Measurements from ENCODE around the gene OCSTAMP.

OCSTAMP gene

DNA sequence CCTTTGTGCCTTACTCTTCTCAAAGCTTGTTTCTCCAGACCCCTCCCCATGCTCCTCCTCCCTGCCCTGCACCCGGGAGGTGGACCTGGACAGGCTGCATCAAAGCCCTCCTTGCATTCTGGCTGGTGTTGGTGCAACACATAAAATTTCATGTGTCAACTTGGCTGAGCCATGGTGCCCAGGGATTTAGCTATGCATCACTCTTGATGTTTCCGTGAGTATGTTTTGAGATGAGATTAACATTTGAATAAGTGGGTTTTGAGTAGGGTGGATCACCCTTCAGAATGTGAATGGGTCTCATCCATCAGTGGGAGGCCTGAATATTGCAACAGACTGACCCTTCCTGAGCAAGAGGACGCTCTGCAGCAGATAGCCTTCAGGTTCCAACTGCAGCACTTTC lies 4.4 kb upstream of the OCSTAMP start:
- no peak overlapping the region for H3K4me3 ChIP-seq (replicated peaks; ENCODE audit: low read depth, low read length)
- no peak for DNase-seq (ENCODE audit: low read depth)

DNA sequence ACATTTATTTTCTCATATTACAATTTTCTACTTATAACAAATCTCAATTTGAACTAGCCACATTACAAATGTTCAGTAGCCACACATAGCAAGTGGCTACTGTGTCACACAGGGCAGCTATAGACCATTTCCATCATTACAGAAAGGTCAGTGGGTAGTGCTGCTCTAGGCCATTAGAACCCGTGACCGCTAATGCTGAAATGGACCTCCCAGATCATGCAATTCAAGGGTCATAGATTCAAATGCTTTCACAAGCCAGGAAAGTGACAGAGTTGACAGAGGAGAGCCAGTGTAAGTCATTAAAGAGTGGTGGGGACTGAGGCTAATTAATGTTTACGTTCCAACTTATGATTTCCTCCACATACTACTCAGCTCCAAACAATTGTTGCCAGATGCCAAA lies 3.5 kb upstream of the OCSTAMP start:
- DNase-seq (ENCODE audit: low read depth) = no peak
- no peak overlapping the region for H3K4me3 ChIP-seq (replicated peaks; ENCODE audit: low read depth, low read length)
- TF ChIP-seq, protein P1, sequence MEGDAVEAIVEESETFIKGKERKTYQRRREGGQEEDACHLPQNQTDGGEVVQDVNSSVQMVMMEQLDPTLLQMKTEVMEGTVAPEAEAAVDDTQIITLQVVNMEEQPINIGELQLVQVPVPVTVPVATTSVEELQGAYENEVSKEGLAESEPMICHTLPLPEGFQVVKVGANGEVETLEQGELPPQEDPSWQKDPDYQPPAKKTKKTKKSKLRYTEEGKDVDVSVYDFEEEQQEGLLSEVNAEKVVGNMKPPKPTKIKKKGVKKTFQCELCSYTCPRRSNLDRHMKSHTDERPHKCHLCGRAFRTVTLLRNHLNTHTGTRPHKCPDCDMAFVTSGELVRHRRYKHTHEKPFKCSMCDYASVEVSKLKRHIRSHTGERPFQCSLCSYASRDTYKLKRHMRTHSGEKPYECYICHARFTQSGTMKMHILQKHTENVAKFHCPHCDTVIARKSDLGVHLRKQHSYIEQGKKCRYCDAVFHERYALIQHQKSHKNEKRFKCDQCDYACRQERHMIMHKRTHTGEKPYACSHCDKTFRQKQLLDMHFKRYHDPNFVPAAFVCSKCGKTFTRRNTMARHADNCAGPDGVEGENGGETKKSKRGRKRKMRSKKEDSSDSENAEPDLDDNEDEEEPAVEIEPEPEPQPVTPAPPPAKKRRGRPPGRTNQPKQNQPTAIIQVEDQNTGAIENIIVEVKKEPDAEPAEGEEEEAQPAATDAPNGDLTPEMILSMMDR (IDR thresholded peaks at IDR 0.05; ENCODE audit: low read length, missing control alignments) = no peak

More for the DNA sequence above, 4.4 kb upstream of the OCSTAMP start:
- TF ChIP-seq, protein P1 (IDR thresholded peaks at IDR 0.05; ENCODE audit: low read length, missing control alignments) = no peak

DNA sequence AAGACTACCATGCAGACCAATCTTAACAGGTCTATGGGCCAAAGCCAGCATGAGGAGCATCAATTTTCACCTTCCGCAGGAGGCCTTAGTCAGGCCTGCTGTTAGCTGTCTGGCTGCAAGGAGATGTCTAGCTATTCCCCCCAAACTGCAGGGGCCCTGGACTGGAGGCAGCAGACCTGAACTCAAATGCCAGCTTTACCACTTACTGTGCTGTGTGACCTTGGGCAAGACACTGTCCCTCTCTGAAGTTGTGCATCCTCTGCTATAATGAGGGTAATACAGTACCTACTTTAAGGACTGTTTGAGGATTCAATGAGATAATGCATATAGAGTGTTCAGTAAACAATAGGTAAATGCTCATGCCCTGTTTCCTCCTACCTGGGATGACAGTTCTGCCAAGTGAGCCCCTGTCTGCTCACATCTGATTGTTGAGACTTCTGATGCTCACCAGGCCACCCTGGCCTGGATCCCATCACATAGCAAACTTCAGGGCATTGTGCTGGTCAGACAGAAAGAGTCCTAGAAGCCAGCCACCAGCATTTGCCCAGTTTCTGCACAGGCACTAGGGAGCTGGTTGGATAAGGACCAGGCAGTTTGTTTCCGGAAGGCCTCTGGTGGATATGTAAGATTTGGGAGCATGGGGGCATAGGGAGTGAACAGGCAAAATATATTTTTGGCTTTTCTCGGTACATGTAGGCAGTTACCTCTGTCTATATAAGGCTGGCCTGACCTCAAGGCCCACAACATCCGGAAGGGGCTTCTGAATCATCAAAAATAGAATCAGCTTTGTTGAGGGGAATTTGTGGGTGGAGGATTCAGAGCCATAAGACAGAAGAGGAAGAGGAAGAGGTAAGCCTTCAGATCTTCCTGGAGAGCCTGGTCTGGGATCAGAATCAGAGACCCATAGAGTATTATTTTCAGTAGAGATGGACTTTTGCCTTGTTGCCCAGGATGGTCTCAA lies 2.3 kb upstream of the OCSTAMP start:
- no peak for DNase-seq (ENCODE audit: low read depth)
- no peak overlapping the region for H3K4me3 ChIP-seq (replicated peaks; ENCODE audit: low read depth, low read length)
- TF ChIP-seq, protein P1 (IDR thresholded peaks at IDR 0.05; ENCODE audit: low read length, missing control alignments) = no peak

DNA sequence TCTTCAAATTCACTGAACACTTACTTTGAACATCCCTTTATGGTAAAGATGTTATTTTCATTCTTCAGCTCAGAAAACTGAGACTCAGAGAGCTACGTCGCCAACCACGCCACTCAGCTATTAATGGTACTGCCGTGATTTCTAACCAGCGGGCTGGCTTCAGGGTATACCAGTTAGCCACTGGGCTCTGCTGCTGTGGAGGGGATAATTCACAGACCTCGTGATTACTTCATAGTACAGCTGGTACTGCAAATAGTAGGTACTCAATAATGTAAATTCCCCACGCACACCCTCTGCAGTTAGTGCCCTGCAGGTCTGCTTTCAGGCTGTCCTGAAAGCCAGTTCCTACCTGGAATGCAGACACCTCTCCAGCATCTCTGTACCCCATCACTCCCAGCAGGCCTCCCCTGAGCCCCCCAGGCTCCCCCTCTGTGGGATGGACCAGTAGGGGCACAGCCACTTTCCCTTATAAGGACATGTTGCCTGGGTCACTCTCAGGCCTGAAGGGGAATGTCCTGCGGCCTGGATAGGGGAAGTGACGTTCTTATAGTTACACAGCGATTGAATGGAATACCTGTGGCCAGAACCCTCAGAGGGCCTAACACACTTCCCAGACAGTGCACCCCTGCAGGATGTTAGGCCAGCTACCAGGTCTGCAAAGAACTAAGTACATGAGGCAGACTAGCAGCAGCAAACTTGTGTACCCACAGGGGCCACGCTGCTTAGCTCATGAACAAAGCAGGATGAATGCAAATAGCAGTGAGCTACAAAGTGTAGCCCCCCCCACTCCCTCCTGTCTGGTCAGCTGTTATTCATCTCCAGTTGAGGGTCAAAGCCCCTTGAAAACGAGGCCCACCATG lies 1.3 kb upstream of the OCSTAMP start:
- no peak for DNase-seq (ENCODE audit: low read depth)
- H3K4me3 ChIP-seq (replicated peaks; ENCODE audit: low read depth, low read length) = no peak overlapping the region
- TF ChIP-seq, protein P1 (IDR thresholded peaks at IDR 0.05; ENCODE audit: low read length, missing control alignments) = no peak

DNA sequence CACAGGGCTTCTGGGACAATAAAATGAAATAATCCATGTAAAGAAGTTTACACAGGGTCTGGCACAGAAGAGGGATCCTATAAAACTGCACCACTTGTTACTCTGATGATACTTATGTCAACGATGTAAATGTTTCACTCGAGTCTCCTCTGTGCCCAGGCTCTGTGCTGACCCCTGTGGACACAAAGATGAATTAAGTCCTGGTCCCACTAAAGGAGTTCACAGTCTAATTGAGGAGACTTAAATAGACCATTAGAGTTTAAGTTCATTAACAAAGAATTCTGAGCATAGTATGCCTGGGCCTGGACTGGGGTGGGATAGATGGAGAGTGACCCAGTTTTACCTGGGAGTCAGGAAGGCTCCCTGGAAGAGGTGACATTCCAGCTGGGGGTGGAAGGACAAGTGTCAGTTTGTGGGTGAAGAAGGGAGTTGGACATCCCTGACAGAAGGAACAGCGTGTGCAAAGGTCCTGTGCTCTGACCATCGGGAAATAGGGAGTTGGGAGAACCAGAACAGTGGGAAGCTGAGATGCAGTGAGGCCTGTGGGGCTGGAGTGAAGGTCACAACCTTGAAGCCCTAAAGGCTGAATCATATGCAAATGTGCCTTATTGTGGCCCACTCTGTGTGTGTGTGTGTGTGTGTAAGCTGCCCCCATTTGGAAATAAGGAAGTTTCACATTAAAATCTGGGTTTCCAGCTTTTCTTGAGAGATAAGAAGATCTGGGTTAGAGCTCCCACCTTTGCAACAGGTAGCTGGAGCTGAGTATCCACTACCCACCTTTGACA lies 1.1 kb downstream of the OCSTAMP start:
- no peak overlapping the region for H3K4me3 ChIP-seq (replicated peaks; ENCODE audit: low read depth, low read length)
- TF ChIP-seq, protein P1 (IDR thresholded peaks at IDR 0.05; ENCODE audit: low read length, missing control alignments) = no peak
- DNase-seq (ENCODE audit: low read depth) = no peak

DNA sequence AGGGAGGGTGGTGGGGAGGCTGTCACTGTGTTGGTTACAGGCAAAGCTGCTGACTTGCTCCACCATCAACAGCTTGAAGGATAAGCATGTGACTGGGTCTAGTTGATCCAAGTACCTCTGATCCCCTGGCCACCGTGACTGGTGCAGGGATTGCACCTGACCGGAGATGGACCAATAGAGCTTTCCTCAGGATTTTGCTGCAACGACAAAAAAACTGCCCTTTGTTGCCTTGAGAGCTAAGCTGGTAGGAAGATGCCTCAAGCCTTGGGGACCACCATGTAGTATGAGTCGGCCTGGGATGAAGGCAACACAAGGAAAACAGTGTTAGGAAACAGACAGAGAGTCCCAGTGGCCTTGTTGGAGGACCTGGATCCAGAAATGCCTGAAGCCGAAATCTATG lies 1.8 kb downstream of the OCSTAMP start:
- DNase-seq (ENCODE audit: low read depth) = no peak
- no peak overlapping the region for H3K4me3 ChIP-seq (replicated peaks; ENCODE audit: low read depth, low read length)
- TF ChIP-seq, protein P1 (IDR thresholded peaks at IDR 0.05; ENCODE audit: low read length, missing control alignments) = no peak
